Measurements from ENCODE around the gene CMIP. TPM values are rescaled to one million over a fixed set of nuclear protein-coding genes. Genes with fewer than 3 reads are reported as not detected.

The CMIP gene
- total RNA-seq, 1 donor from 2014 or later, result 27.7 TPM

- TF ChIP-seq CTCF (IDR thresholded peaks at IDR 0.05; ENCODE audit: insufficient read depth, low read length, poor library complexity, severe bottlenecking), result no peak
- Histone ChIP-seq H3K4me3 (ENCODE audit: low read depth, low read length) (no peak overlapping the region), H3K27me3 (ENCODE audit: control insufficient read depth, insufficient read depth, low read length) (no peaks in the 10 kb centered on the region), H3K36me3 (ENCODE audit: control insufficient read depth, insufficient read depth, low read length) (no peaks in the 10 kb centered on the region)
- no peak for DNase-seq (ENCODE audit: low read depth)
Observed at GRCh38 chr16:81544261-81544660, 99.7 kb downstream of the CMIP start.

- no peak for TF ChIP-seq CTCF (IDR thresholded peaks at IDR 0.05; ENCODE audit: insufficient read depth, low read length, poor library complexity, severe bottlenecking)
- no peak for DNase-seq (ENCODE audit: low read depth)
- no peaks in the 10 kb centered on the region for H3K27me3 ChIP-seq (ENCODE audit: control insufficient read depth, insufficient read depth, low read length)
- no peaks in the 10 kb centered on the region for H3K36me3 ChIP-seq (ENCODE audit: control insufficient read depth, insufficient read depth, low read length)
- H3K4me3 ChIP-seq (ENCODE audit: low read depth, low read length), result no peak overlapping the region
Observed at GRCh38 chr16:81544700-81545271, 100.2 kb downstream of the CMIP start.

- Histone ChIP-seq H3K36me3 (ENCODE audit: control insufficient read depth, insufficient read depth, low read length) (no peaks in the 10 kb centered on the region), H3K27me3 (ENCODE audit: control insufficient read depth, insufficient read depth, low read length) (no peaks in the 10 kb centered on the region), H3K4me3 (ENCODE audit: low read depth, low read length) (no peak overlapping the region)
- no peak for TF ChIP-seq CTCF (IDR thresholded peaks at IDR 0.05; ENCODE audit: insufficient read depth, low read length, poor library complexity, severe bottlenecking)
- no peak for DNase-seq (ENCODE audit: low read depth)
Observed at GRCh38 chr16:81545470-81546250, 101.1 kb downstream of the CMIP start.

GRCh38 chr16:81546781-81547180, 102.2 kb downstream of the CMIP start:
- H3K36me3 ChIP-seq (ENCODE audit: control insufficient read depth, insufficient read depth, low read length), result no peaks in the 10 kb centered on the region
- H3K4me3 ChIP-seq (ENCODE audit: low read depth, low read length), result no peak overlapping the region
- no peak for DNase-seq (ENCODE audit: low read depth)
- H3K27me3 ChIP-seq (ENCODE audit: control insufficient read depth, insufficient read depth, low read length), result no peaks in the 10 kb centered on the region
- no peak for TF ChIP-seq CTCF (IDR thresholded peaks at IDR 0.05; ENCODE audit: insufficient read depth, low read length, poor library complexity, severe bottlenecking)

GRCh38 chr16:81547194-81547938, 102.8 kb downstream of the CMIP start:
- Histone ChIP-seq H3K36me3 (ENCODE audit: control insufficient read depth, insufficient read depth, low read length) (no peaks in the 10 kb centered on the region), H3K27me3 (ENCODE audit: control insufficient read depth, insufficient read depth, low read length) (no peaks in the 10 kb centered on the region), H3K4me3 (ENCODE audit: low read depth, low read length) (no peak overlapping the region)
- no peak for DNase-seq (ENCODE audit: low read depth)
- no peak for TF ChIP-seq CTCF (IDR thresholded peaks at IDR 0.05; ENCODE audit: insufficient read depth, low read length, poor library complexity, severe bottlenecking)
